GM19455 (cell line): Measurements from ENCODE around the gene CFAP46.
A peak's percentile ranks its signal among the peaks of the same experiment; 100 is the strongest.
"Not testable (repeated sequence)": the region's sequence is repeated elsewhere in the genome, so short reads cannot be mapped to it uniquely, and the experiment has no call there.

Experiments used
- ATAC-seq: cut with Tn5 transposase; IDR thresholded peaks from one replicate; pipeline ENCODE4 v1.9.1; 2021; ENCODE audit not compliant: unreplicated experiment

The CFAP46 gene

GRCh38 chr10:132963430-132963960 is 21.1 kb upstream of the CFAP46 start:
- ATAC-seq = no peak

- ATAC-seq = peak; percentile 28
Observed at GRCh38 chr10:132962623-132963429, 20.5 kb upstream of the CFAP46 start.

- peak; percentile 72 for ATAC-seq
Observed at GRCh38 chr10:132961787-132962622, 19.6 kb upstream of the CFAP46 start.

GRCh38 chr10:132961420-132961786 is 19.0 kb upstream of the CFAP46 start:
- no peak for ATAC-seq

GRCh38 chr10:132960631-132961419 is 18.5 kb upstream of the CFAP46 start:
- ATAC-seq = no peak

- ATAC-seq = no peak
Observed at GRCh38 chr10:132960071-132960472, 17.7 kb upstream of the CFAP46 start.

GRCh38 chr10:132959559-132959961 is 17.2 kb upstream of the CFAP46 start:
- no peak for ATAC-seq

GRCh38 chr10:132958883-132959558 is 16.7 kb upstream of the CFAP46 start:
- ATAC-seq = no peak

GRCh38 chr10:132957981-132958882 is 15.9 kb upstream of the CFAP46 start:
- no peak for ATAC-seq

- no peak for ATAC-seq
Observed at GRCh38 chr10:132957131-132957530, 14.8 kb upstream of the CFAP46 start.

- ATAC-seq = not testable (repeated sequence)
Observed at GRCh38 chr10:132956259-132956658, 13.9 kb upstream of the CFAP46 start.

GRCh38 chr10:132955479-132955878 is 13.1 kb upstream of the CFAP46 start:
- no peak for ATAC-seq

- no peak for ATAC-seq
Observed at GRCh38 chr10:132953428-132953827, 11.1 kb upstream of the CFAP46 start.

- no peak for ATAC-seq
Observed at GRCh38 chr10:132951926-132952325, 9.6 kb upstream of the CFAP46 start.

GRCh38 chr10:132948351-132948750 is 6.0 kb upstream of the CFAP46 start:
- ATAC-seq = no peak

GRCh38 chr10:132947843-132948242 is 5.5 kb upstream of the CFAP46 start:
- no peak for ATAC-seq

GRCh38 chr10:132946806-132947546 is 4.6 kb upstream of the CFAP46 start:
- no peak for ATAC-seq

GRCh38 chr10:132946311-132946710 is 3.9 kb upstream of the CFAP46 start:
- no peak for ATAC-seq

- ATAC-seq = no peak
Observed at GRCh38 chr10:132945894-132946255, 3.5 kb upstream of the CFAP46 start.
